Common myeloid progenitor, CD34-positive (primary cell): ENCODE results near the gene MACROD2.

Experiments used
- CTCF ChIA-PET: fragments of 350-600 bp; sonication (Branson Sonifier 250); formaldehyde crosslinking; loops from one replicate; lab custom pipeline; 2021; ENCODE audit warnings: antibody characterized with exemption; lab: Charles Lee
- POLR2A ChIA-PET: fragments of 350-600 bp; sonication (Branson Sonifier 250); formaldehyde crosslinking; loops from one replicate; lab custom pipeline; 2021; ENCODE audit warnings: antibody characterized with exemption; lab: Charles Lee
- DNase-seq, 3 donors: peaks; one replicate each; pipeline versions ENCODE4 v3.0.0 to v3.0.0-alpha.2; 2013
- H3K27ac ChIP-seq, 2 experiments: 1 replicate in 1 of 2; 2 replicates in 1 of 2; pipeline ENCODE4 v1.7.0; 2013; ENCODE audit warnings: inconsistent platforms in 2 of 2, low read length in 2 of 2, mild to moderate bottlenecking in 2 of 2, low read depth in 1 of 2, moderate library complexity in 1 of 2; ENCODE audit not compliant: severe bottlenecking in 2 of 2, insufficient read depth in 1 of 2, poor library complexity in 1 of 2
- H3K27me3 ChIP-seq, 5 experiments: replicated peaks in 2 of 5; 1 replicate in 3 of 5; 2 replicates in 2 of 5; pipeline versions ENCODE4 v1.6.1 to v1.7.0; 2013; ENCODE audit warnings: low read length in 4 of 5, mild to moderate bottlenecking in 2 of 5, moderate library complexity in 2 of 5, inconsistent platforms in 1 of 5; ENCODE audit not compliant: insufficient read depth in 5 of 5, control insufficient read depth in 4 of 5
- H3K36me3 ChIP-seq, 4 experiments: 1 replicate in 2 of 4; 2 replicates in 2 of 4; pipeline versions ENCODE4 v1.6.1 to v1.7.0; 2013; ENCODE audit warnings: low read length in 3 of 4, control low read depth in 1 of 4, mild to moderate bottlenecking in 1 of 4; ENCODE audit not compliant: control insufficient read depth in 4 of 4, insufficient read depth in 4 of 4
- H3K4me1 ChIP-seq, 4 experiments: 1 replicate in 3 of 4; 2 replicates in 1 of 4; pipeline versions ENCODE4 v1.6.1 to v1.7.1; 2013; ENCODE audit warnings: low read length in 3 of 4, mild to moderate bottlenecking in 3 of 4, control low read depth in 1 of 4, inconsistent platforms in 1 of 4, moderate library complexity in 1 of 4; ENCODE audit not compliant: control insufficient read depth in 4 of 4, insufficient read depth in 4 of 4; ENCODE audit errors: control extremely low read depth in 1 of 4
- H3K4me3 ChIP-seq, 7 experiments: 1 replicate in 4 of 7; 2 replicates in 3 of 7; pipeline versions ENCODE4 v1.5.1 to v1.7.0; 2013; ENCODE audit warnings: mild to moderate bottlenecking in 7 of 7, low read length in 6 of 7, moderate library complexity in 6 of 7, inconsistent platforms in 2 of 7, low read depth in 2 of 7, control low read depth in 1 of 7; ENCODE audit not compliant: insufficient read depth in 4 of 7, control insufficient read depth in 1 of 7; ENCODE audit errors: extremely low read depth in 1 of 7
- H3K9me3 ChIP-seq, 5 experiments: 1 replicate in 4 of 5; 2 replicates in 1 of 5; pipeline versions ENCODE4 v1.6.1 to v1.7.1; 2013; ENCODE audit warnings: low read length in 4 of 5, mild to moderate bottlenecking in 2 of 5, inconsistent platforms in 1 of 5, low read depth in 1 of 5, moderate library complexity in 1 of 5; ENCODE audit not compliant: control insufficient read depth in 4 of 5, insufficient read depth in 2 of 5; ENCODE audit errors: control extremely low read depth in 1 of 5
- WGBS: methylation state at CpG from one replicate; pipeline ENCODE4 v1.1.5; 2013; ENCODE audit not compliant: insufficient coverage; 5-methylcytosine and 5-hydroxymethylcytosine counted together

The MACROD2 gene

DNA sequence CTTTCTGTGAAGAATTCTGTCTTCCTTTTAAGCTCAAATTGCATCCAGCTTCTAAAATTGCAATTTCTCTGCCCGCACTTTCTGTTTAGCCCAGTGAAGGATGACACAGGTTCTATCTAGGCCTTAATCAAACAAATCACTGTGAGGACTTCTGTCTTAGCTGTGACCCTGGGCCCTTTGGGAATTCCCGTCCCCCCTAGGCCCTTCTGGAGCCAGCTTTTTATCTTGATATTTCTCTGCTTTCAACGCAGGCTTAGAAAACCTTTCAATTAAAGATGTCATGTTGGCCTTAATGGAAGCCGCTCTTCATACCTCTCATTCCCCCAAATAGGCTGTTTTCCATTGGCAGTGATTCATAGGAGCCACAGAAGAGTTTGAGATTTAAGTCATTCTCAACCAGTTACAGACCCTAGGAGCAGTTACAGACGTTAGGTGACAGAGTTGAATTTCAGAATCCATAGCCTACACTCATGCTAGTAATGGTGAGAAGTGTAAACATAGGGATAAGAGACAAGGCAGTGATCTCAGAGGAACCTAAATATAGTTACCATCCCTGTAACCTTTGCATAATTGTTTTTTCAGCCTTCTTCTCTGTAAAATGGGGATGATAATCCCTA is 416.9 kb downstream of the MACROD2 start:
- Histone ChIP-seq H3K27ac (no peak overlapping the region), H3K36me3 (no peaks in the 10 kb centered on the region), H3K27me3 (no peaks in the 10 kb centered on the region), H3K4me3 (no peak overlapping the region), H3K9me3 (no peaks in the 10 kb centered on the region), H3K4me1 (no peaks in the 10 kb centered on the region)
- 91% methylated on average over 2 of the region's 5 CpGs for WGBS
- DNase-seq = no peak
- POLR2A ChIA-PET = no interaction called here
- CTCF ChIA-PET = no interaction called here

DNA sequence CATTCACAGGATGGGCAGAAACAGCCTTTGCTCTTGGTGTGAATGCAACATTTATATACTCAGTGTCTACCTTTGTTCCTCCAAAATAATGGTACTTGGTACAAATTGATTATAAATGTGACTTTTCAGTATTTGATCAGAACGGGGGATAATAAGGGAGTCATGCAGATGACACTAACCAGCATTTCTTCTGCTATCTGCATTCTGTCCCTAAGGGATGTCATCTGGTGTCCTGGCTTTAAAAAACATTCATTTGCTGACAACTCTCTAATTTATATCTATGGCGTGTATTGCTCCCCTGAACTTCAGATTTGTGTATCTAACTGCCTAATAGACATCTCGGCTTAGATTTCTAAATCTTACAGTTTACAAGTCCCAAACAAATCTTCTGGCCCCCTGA is 418.5 kb downstream of the MACROD2 start:
- DNase-seq = no peak
- CTCF ChIA-PET = no interaction called here
- Histone ChIP-seq H3K36me3 (no peaks in the 10 kb centered on the region), H3K27me3 (no peaks in the 10 kb centered on the region), H3K4me3 (no peak overlapping the region), H3K9me3 (no peaks in the 10 kb centered on the region), H3K27ac (no peak overlapping the region), H3K4me1 (no peaks in the 10 kb centered on the region)
- WGBS = 94% methylated on average over 2 of the region's 3 CpGs
- POLR2A ChIA-PET = no interaction called here

DNA sequence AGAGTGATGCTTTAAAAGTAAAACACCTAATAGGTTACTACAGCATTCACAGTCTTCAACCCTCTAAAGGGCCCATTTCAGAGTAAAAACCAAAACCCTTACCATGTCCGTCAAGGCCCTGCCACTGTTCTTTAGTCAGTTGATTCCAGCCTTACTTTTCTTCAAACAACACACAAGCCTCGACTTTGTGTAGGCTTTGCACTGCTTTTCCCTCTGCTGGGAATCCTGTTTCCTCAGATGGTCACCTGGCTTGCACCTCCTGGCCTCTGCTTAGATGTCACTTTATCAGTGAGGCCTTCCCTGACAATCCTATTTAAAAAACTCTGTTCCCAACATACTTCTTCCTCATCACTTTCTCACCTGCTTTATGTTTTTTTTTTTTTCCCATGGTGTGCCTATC is 419.2 kb downstream of the MACROD2 start:
- Histone ChIP-seq H3K36me3 (no peaks in the 10 kb centered on the region), H3K4me1 (no peaks in the 10 kb centered on the region), H3K9me3 (no peaks in the 10 kb centered on the region), H3K4me3 (no peak overlapping the region), H3K27ac (no peak overlapping the region), H3K27me3 (no peaks in the 10 kb centered on the region)
- POLR2A ChIA-PET = no interaction called here
- DNase-seq = no peak
- CTCF ChIA-PET = no interaction called here
- WGBS = 66% methylated on average over 2 of the region's 2 CpGs

DNA sequence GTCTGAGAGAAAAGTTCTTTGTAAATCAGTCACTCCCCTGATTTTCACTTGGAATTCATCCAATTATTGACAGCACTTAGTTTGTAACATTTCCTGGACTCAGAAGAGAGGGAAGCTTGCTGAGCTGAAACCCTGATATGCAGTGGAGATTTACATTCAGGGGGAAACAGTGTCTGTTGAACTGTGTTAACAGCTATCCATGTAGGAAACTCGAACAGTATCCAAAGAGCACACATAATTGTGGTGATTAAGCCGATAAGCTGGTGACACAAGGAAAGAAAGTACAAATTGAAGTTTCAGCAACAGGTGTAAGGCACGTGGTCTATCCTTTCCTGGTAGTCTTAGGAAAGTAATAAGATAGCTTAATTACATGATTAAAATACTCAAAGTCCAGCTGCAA is 420.2 kb downstream of the MACROD2 start:
- no peaks in the 10 kb centered on the region for H3K4me1 ChIP-seq

DNA sequence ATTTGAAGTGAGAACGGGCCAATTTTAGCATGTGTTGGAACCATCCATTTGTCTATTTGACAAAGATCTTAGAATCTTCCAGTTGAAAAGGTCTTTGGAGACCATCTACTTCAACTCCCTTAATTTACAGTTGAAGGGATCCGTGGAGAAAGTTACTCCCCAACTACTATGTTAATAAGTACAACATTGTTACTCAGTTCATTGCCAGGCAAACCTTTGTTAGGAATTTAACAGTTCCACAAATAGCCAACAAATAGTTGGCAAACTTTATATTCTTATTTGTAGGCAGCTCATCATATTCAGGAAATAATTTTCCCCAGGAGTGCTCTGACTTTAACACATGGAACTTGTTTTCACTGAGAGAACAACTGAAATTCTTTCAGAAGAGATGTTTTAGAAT is 423.1 kb downstream of the MACROD2 start:
- CTCF ChIA-PET = interaction anchor here (0.7 kb wide), 1 partner anchor 1236 kb away, joined by 3 read pairs; no protein-coding TSS in a partner anchor
- Histone ChIP-seq H3K27ac (no peak overlapping the region), H3K36me3 (no peaks in the 10 kb centered on the region), H3K27me3 (no peaks in the 10 kb centered on the region), H3K4me1 (no peaks in the 10 kb centered on the region), H3K9me3 (no peaks in the 10 kb centered on the region), H3K4me3 (no peak overlapping the region)
- 100% methylated on average over 1 of the region's 2 CpGs for WGBS
- no peak for DNase-seq
- POLR2A ChIA-PET = no interaction called here

More for the DNA sequence above, 420.2 kb downstream of the MACROD2 start:
- DNase-seq = no peak
- Histone ChIP-seq H3K4me3 (no peak overlapping the region), H3K27ac (no peak overlapping the region), H3K9me3 (no peaks in the 10 kb centered on the region), H3K27me3 (no peaks in the 10 kb centered on the region), H3K36me3 (no peaks in the 10 kb centered on the region)
- CTCF ChIA-PET = no interaction called here
- POLR2A ChIA-PET = no interaction called here
- 0% methylated on average over 1 of the region's 3 CpGs for whole genome bisulfite sequencing

DNA sequence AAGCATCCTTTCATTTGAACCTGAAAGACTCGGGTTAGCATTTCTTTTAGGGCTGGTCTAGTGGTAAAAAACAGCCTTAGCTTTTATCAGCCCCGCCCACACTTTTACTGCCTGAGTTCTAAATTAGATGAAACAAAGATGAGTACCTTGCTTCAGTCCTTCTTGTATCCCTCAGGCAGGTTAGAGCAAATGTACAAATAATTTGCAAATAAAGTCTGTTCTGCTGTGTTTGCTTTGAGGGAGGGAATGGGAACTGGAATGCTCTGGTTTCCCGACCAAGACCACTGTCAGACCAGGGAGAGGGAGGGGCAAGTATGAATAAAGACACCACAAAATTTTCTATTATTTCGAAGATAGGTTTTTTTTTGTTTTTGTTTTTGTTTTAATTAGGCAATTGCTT is 427.6 kb downstream of the MACROD2 start:
- CTCF ChIA-PET = no interaction called here
- DNase-seq = no peak
- 100% methylated on average over 3 of the region's 4 CpGs for WGBS
- Histone ChIP-seq H3K36me3 (no peaks in the 10 kb centered on the region), H3K27ac (no peak overlapping the region), H3K27me3 (no peaks in the 10 kb centered on the region), H3K4me3 (no peak overlapping the region), H3K4me1 (no peaks in the 10 kb centered on the region), H3K9me3 (no peaks in the 10 kb centered on the region)
- POLR2A ChIA-PET = no interaction called here

DNA sequence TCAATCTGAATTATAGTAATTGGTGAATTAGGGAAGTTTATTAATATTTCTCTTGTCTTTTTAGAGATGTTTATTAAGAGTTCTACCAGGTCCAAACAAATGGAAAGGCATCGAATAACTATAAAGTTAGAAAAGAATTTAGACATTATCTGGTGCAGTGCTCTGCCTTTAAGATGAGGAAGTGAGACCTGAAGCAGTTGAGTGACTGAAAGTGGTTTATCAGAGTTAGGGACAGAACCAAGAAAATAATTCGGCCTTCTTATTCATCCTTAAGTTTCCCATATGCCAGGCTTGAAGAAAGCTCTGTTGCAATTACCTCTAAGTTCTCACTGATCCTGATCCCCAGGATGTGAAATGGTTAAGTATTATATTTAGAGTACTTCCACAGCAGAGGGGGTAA is 436.3 kb downstream of the MACROD2 start:
- Histone ChIP-seq H3K9me3 (no peaks in the 10 kb centered on the region), H3K36me3 (no peaks in the 10 kb centered on the region), H3K27me3 (peaks cover 0 to 2% (median 0%) of the 10 kb centered on the region in 5 experiments), H3K4me3 (no peak overlapping the region), H3K4me1 (no peaks in the 10 kb centered on the region), H3K27ac (no peak overlapping the region)
- WGBS = 60% methylated on average over 1 of the region's 2 CpGs
- ChIA-PET CTCF (no interaction called here), POLR2A (no interaction called here)
- DNase-seq = no peak
